HG03066 (cell line): ENCODE data around the gene ATP13A5.

Experiments
- ATAC-seq: cut with Tn5 transposase; IDR thresholded peaks from one replicate; pipeline ENCODE4 v1.9.1; 2021; ENCODE audit warnings: low read depth; ENCODE audit not compliant: unreplicated experiment

The ATP13A5 gene

GRCh38 chr3:193346259-193346658 lies 32.3 kb downstream of the ATP13A5 start:
- no peak for ATAC-seq

- no peak for ATAC-seq
Observed at GRCh38 chr3:193345431-193345830, 33.1 kb downstream of the ATP13A5 start.

- no peak for ATAC-seq
Observed at GRCh38 chr3:193344486-193344885, 34.1 kb downstream of the ATP13A5 start.

GRCh38 chr3:193343726-193344222 lies 34.8 kb downstream of the ATP13A5 start:
- no peak for ATAC-seq

- ATAC-seq = no peak
Observed at GRCh38 chr3:193342551-193342950, 36.0 kb downstream of the ATP13A5 start.

- no peak for ATAC-seq
Observed at GRCh38 chr3:193335031-193335430, 43.5 kb downstream of the ATP13A5 start.

DNA sequence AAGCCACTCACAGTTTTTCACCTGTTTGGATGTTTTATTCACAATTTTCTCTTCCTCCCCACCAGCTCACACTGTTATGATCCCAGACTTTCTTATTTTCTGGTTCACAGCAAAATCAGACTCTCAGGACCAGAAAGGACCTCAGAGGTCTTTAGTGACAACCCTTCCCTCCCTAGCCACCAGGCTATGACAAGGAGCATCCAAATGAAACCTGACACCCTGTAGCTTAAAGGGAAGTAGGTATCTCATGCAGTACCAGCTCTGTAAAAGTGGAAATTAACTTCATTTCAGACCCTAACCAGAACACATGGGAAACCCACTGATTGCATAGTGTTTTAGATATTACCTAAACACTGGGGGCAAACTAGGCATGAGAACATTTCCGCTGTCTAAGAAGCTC lies 45.3 kb downstream of the ATP13A5 start:
- no peak for ATAC-seq

- no peak for ATAC-seq
Observed at GRCh38 chr3:193330555-193331204, 47.9 kb downstream of the ATP13A5 start.

DNA sequence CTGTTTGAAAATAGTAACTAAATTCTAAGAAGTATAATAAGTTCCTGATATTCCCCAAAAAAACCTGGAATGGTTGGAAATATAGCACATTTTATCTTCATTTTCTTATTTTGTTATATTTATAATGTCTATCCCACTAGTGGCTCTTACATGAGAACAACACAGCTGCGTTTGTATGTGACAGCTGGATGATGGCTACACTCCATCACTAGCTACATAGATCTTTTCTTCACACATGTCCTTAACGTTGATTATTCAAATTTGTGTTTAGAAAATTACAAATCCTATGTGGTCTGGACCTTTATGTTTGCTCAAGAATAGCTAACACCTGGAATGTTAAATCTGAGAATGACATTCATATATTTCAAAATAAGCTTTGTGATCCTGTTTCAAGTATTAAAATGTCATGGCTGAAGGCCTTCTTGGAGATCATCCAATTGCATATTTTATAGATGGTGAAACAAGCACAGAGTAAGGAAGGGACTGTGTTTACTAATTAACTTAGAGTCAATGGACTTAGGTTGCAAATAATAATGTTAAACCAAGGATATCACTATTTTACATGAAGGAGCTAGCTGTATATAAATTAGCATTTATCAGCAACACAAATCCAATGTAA lies 60.8 kb downstream of the ATP13A5 start:
- ATAC-seq = no peak

GRCh38 chr3:193314161-193314560 lies 64.4 kb downstream of the ATP13A5 start:
- no peak for ATAC-seq

- no peak for ATAC-seq
Observed at GRCh38 chr3:193313061-193313958, 65.2 kb downstream of the ATP13A5 start.

- ATAC-seq = no peak
Observed at GRCh38 chr3:193310914-193311723, 67.4 kb downstream of the ATP13A5 start.

GRCh38 chr3:193305356-193305755 lies 73.2 kb downstream of the ATP13A5 start:
- no peak for ATAC-seq

DNA sequence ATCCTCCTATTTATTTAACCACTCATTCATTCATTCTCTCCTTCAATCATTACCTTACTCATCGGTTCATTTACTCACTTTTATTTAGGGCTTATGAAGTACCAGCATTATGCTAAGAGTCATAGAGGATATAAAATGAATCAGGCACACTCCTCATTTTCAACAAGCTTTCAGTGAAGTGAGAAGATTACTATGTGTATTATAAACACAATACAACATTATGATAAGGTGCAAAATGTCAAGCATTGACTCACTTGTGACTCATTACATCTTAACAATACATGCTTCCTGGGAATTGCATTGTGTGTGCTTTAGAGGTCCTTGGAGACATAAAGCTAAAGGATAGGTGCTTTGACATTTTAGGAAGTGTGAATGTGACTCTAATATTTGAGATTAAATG lies 77.1 kb downstream of the ATP13A5 start:
- no peak for ATAC-seq

- no peak for ATAC-seq
Observed at GRCh38 chr3:193297421-193297820, 81.1 kb downstream of the ATP13A5 start.

DNA sequence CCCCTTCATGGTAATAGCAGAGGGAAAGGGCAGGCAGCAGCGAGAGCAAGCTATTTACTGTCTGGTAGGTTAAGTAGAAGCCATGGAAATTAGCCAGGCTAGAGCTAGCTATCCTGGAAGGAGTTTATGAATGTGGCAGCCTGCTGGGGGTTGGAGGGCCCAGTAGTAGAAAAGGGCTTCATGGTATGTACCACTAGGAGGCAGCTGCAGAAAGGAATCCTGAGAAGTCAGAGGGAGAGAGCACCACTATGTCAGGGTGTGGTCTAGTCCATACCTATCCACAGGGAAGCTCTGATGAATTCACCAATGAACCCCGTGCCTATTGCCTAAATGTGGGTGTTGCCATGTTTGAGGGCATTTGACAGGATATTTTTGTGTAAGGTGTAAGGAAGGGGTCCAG lies 82.6 kb downstream of the ATP13A5 start:
- ATAC-seq = no peak

GRCh38 chr3:193292386-193292785 lies 86.2 kb downstream of the ATP13A5 start:
- no peak for ATAC-seq

GRCh38 chr3:193271101-193271840 lies 107.3 kb downstream of the ATP13A5 start:
- ATAC-seq = no peak

- no peak for ATAC-seq
Observed at GRCh38 chr3:193270451-193270850, 108.1 kb downstream of the ATP13A5 start.
